Esophagus squamous epithelium (tissue), 4 donors: ENCODE results near the gene CCL3.

Experiments
- CTCF ChIP-seq, 6 experiments: fragments of 450-650 bp in 4 of 6; fragments of 200-600 bp in 2 of 6; sonication (generic) in 2 of 6; IDR thresholded peaks; one replicate each; pipeline ENCODE4 v1.5.1; 2016 to 2019; ENCODE audit warnings: antibody characterized with exemption in 6 of 6, mild to moderate bottlenecking in 4 of 6, moderate library complexity in 4 of 6
- POLR2A ChIP-seq, 4 donors: fragments of 450-650 bp; IDR thresholded peaks; one replicate each; pipeline ENCODE4 v1.6.1; 2017; ENCODE audit warnings: antibody characterized with exemption in 4 of 4, mild to moderate bottlenecking in 4 of 4, moderate library complexity in 3 of 4

- TF ChIP-seq CTCF (IDR thresholded peaks at IDR 0.05) (no peak), POLR2A (IDR thresholded peaks at IDR 0.05) (no peak)
These were observed 21.4 kb downstream of the CCL3 start for GRCh38 chr17:36068524-36068923.
